OCI-LY3 (cell line): ENCODE data around the gene NLRP3.

Experiments
- CTCF ChIP-seq: fragments of 200-600, 300-600 bp; sonication (generic); IDR thresholded peaks from 2 replicates; pipeline ENCODE4 v1.5.1; 2014; ENCODE audit warnings: antibody characterized with exemption, low read length, low read depth
- EZH2phosphoT487 ChIP-seq: fragments of 200-600 bp; shearing (Covaris generic); IDR thresholded peaks from 2 replicates; pipeline ENCODE4 v1.6.1; 2018; ENCODE audit warnings: antibody characterized with exemption, mixed run types, low read depth

- no peak for TF ChIP-seq CTCF
- no peak for TF ChIP-seq EZH2phosphoT487
These were observed 35.5 kb downstream of the NLRP3 start for GRCh38 chr1:247451388-247452010.
